Neural cell (in vitro differentiated cells): ENCODE data around the gene WBP11. TPM values are rescaled to one million over a fixed set of nuclear protein-coding genes. Genes with fewer than 3 reads are reported as not detected.

Source experiments
- H2AFZ ChIP-seq: fragments of 200-600, 300-800 bp; sonication (generic), shearing (Covaris generic); 2 replicates; pipeline ENCODE4 v1.6.0; 2014; ENCODE audit warnings: low read depth, mild to moderate bottlenecking, antibody characterized with exemption, low read length, moderate library complexity
- H3F3A ChIP-seq: fragments of 200-600 bp; shearing (Covaris generic); 2 replicates; pipeline ENCODE4 v1.6.1; 2016; ENCODE audit warnings: mild to moderate bottlenecking, moderate library complexity, mixed read lengths, antibody characterized with exemption, low read length; ENCODE audit not compliant: insufficient read depth, poor library complexity, severe bottlenecking
- H3K27ac ChIP-seq: fragments of 200-600, 300-800 bp; sonication (generic), shearing (Covaris generic); 2 replicates; pipeline ENCODE4 v1.5.1; 2014; ENCODE audit warnings: mild to moderate bottlenecking, low read length, moderate library complexity
- H3K27me3 ChIP-seq: fragments of 300-800, 200-600 bp; sonication (generic), shearing (Covaris generic); 2 replicates; pipeline ENCODE4 v1.6.0; 2014; ENCODE audit warnings: mild to moderate bottlenecking, low read depth, low read length, moderate library complexity; ENCODE audit not compliant: insufficient read depth
- H3K36me3 ChIP-seq: fragments of 300-800, 200-600 bp; sonication (generic), shearing (Covaris generic); 2 replicates; pipeline ENCODE4 v1.5.1; 2014; ENCODE audit warnings: mild to moderate bottlenecking, antibody characterized with exemption, low read length, moderate library complexity; ENCODE audit not compliant: insufficient read depth
- H3K4me2 ChIP-seq: fragments of 300-800, 200-600 bp; sonication (generic), shearing (Covaris generic); 2 replicates; pipeline ENCODE4 v1.6.0; 2014; ENCODE audit warnings: mild to moderate bottlenecking, low read length
- H3K4me3 ChIP-seq: fragments of 300-800, 200-600 bp; sonication (generic), shearing (Covaris generic); 2 replicates; pipeline ENCODE4 v1.5.1; 2014; ENCODE audit warnings: mild to moderate bottlenecking, low read length, moderate library complexity
- H3K79me2 ChIP-seq: fragments of 200-600 bp; shearing (Covaris generic); replicated peaks from 2 replicates; pipeline ENCODE4 v1.6.0; 2014; ENCODE audit warnings: mild to moderate bottlenecking, low read length, moderate library complexity; ENCODE audit not compliant: insufficient read depth
- H3K9ac ChIP-seq: fragments of 300-800, 200-600 bp; sonication (generic), shearing (Covaris generic); 2 replicates; pipeline ENCODE4 v1.6.1; 2016; ENCODE audit warnings: mild to moderate bottlenecking, low read length, mixed read lengths
- H3K9me2 ChIP-seq: fragments of 200-600 bp; shearing (Covaris generic); 2 replicates; pipeline ENCODE4 v1.6.1; 2016; ENCODE audit warnings: mild to moderate bottlenecking, low read length, mixed read lengths; ENCODE audit not compliant: insufficient read depth
- H3K9me3 ChIP-seq: fragments of 200-600, 300-800 bp; sonication (generic), shearing (Covaris generic); 2 replicates; pipeline ENCODE4 v1.6.1; 2016; ENCODE audit warnings: mild to moderate bottlenecking, mixed run types, low read length, moderate library complexity, mixed read lengths
- H4K20me1 ChIP-seq: fragments of 200-600 bp; shearing (Covaris generic); 2 replicates; pipeline ENCODE4 v1.6.1; 2016; ENCODE audit warnings: mild to moderate bottlenecking, mixed run types; ENCODE audit not compliant: insufficient read depth
- CTCF ChIP-seq: fragments of 450-650 bp; IDR thresholded peaks from 2 replicates; pipeline ENCODE4 v1.5.1; 2014; ENCODE audit warnings: antibody characterized with exemption, mild to moderate bottlenecking, moderate library complexity; ENCODE audit not compliant: poor library complexity, severe bottlenecking
- EP300 ChIP-seq: fragments of 450-650 bp; conservative IDR thresholded peaks from 2 replicates; pipeline ENCODE4 v1.6.1; 2014; ENCODE audit warnings: antibody characterized with exemption, mild to moderate bottlenecking, moderate library complexity; ENCODE audit not compliant: poor library complexity, severe bottlenecking
- EZH2 ChIP-seq: fragments of 200-600, 300-800 bp; shearing (Covaris generic), sonication (generic); IDR thresholded peaks from 2 replicates; pipeline ENCODE4 v1.6.1; 2014; ENCODE audit warnings: antibody characterized with exemption, low read length, borderline replicate concordance, mild to moderate bottlenecking; ENCODE audit not compliant: insufficient read depth, poor library complexity, severe bottlenecking
- MXI1 ChIP-seq: fragments of 450-650 bp; conservative IDR thresholded peaks from 2 replicates; pipeline ENCODE4 v1.6.1; 2014; ENCODE audit warnings: antibody characterized with exemption, mild to moderate bottlenecking; ENCODE audit not compliant: poor library complexity, severe bottlenecking
- POLR2AphosphoS5 ChIP-seq: IDR thresholded peaks from 2 replicates; pipeline ENCODE4 v1.6.1; 2012
- RAD21 ChIP-seq: fragments of 450-650 bp; conservative IDR thresholded peaks from 2 replicates; pipeline ENCODE4 v1.6.1; 2014; ENCODE audit warnings: antibody characterized with exemption, mild to moderate bottlenecking, moderate library complexity
- REST ChIP-seq: IDR thresholded peaks from 2 replicates; pipeline ENCODE4 v1.6.1; 2012; ENCODE audit warnings: borderline replicate concordance
- SMC3 ChIP-seq: fragments of 450-650 bp; conservative IDR thresholded peaks from 2 replicates; pipeline ENCODE4 v1.6.1; 2014; ENCODE audit warnings: antibody characterized with exemption, mild to moderate bottlenecking, moderate library complexity; ENCODE audit not compliant: poor library complexity
- TAF1 ChIP-seq: IDR thresholded peaks from 2 replicates; pipeline ENCODE4 v1.6.1; 2012; ENCODE audit warnings: low read depth
- polyA plus RNA-seq: library from polyadenylated mRNA; depleted of rRNA; stranded (reverse); fragments of >200 nt; gene quantifications from 2 replicates; pipeline ENCODE4 v1.2.3, GENCODE V29; 2014

Gene WBP11
- polyA plus RNA-seq, 1 donor from 2014 or later: 12.9 TPM

- Histone ChIP-seq H3F3A (no peaks in the 10 kb centered on the region), H3K9me3 (no peaks in the 10 kb centered on the region), H3K79me2 (no peaks in the 10 kb centered on the region), H4K20me1 (no peaks in the 10 kb centered on the region), H3K9ac (no peak overlapping the region), H3K9me2 (no peaks in the 10 kb centered on the region), H3K4me2 (no peak overlapping the region), H3K27me3 (peaks cover 32% of the 10 kb centered on the region), H2AFZ (no peak overlapping the region), H3K27ac (no peak overlapping the region), H3K36me3 (no peaks in the 10 kb centered on the region), H3K4me3 (no peak overlapping the region)
- TF ChIP-seq REST (no peak), MXI1 (no peak), EZH2 (no peak), EP300 (no peak)
Observed at GRCh38 chr12:14777271-14777670, 26.0 kb downstream of the WBP11 start.

- H3K27ac ChIP-seq: no peak overlapping the region
- H3K9me3 ChIP-seq: no peaks in the 10 kb centered on the region
- no peak overlapping the region for H3K9ac ChIP-seq
- TF ChIP-seq EP300 (no peak), SMC3 (no peak), EZH2 (no peak), POLR2AphosphoS5 (no peak), RAD21 (no peak), TAF1 (no peak), MXI1 (no peak), CTCF (no peak), REST (no peak)
- H3F3A ChIP-seq: no peaks in the 10 kb centered on the region
- H3K36me3 ChIP-seq: no peaks in the 10 kb centered on the region
- H4K20me1 ChIP-seq: no peaks in the 10 kb centered on the region
- H3K4me2 ChIP-seq: no peak overlapping the region
- H3K79me2 ChIP-seq: no peaks in the 10 kb centered on the region
- no peak overlapping the region for H3K4me3 ChIP-seq
- no peak overlapping the region for H2AFZ ChIP-seq
- H3K27me3 ChIP-seq: peaks cover 32% of the 10 kb centered on the region
- H3K9me2 ChIP-seq: no peaks in the 10 kb centered on the region
Observed at GRCh38 chr12:14776236-14776961, 26.9 kb downstream of the WBP11 start.
